Measurements from ENCODE around the gene CORO7.
A peak's percentile ranks its signal among the peaks of the same experiment; 100 is the strongest.

CORO7 gene

DNA sequence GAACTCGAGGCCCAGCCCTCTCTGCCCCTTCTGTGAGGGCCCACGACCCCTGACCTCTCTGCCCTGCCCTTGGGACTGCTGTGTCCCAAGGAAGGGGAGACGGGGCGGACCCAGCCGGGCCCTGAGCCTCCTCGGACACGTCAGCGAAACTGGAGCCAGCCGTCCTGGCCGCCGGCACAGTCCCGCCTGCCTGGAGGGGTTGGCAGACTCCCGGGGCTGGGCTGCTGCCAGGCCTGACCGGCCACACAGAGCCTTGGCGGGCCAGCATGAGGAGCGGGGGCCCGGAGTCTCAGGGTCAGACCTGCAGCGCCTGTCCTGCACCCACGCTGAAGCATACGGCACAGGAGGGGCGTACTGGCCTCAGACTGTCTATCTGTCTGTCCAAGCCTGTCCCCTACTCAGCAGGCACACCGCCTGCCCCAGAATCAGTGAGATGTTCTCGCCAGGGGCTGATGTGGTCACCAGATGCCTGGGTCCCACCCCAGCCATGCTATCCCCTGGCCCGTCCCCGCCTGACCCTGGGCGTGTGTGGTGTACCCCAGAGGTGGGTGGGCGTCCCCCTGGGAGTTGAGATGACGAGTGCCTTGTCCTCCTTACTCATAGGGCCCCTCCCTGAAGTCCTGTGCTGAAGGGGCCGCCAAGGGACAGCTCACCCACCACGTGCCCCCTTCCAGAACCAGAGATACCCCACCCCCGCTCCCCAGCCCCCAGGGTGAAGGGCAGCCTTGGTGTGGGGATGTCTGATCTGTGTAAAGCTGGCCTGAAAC, 40.1 kb downstream of the CORO7 start:
- H2BK15ac ChIP-seq (ENCODE audit: low read length), result peak overlapping the region; percentile 77
- peak overlapping the region; percentile 94 for H3K14ac ChIP-seq (ENCODE audit: low read length)
- peak overlapping the region; percentile 69 for H3K23ac ChIP-seq (ENCODE audit: low read depth, low read length, poor library complexity)
- H3K9me3 ChIP-seq (replicated peaks in 1 of 2; ENCODE audit: control insufficient read depth in 2 of 2, insufficient read depth in 1 of 2, low read depth in 1 of 2, low read length in 2 of 2), result no peaks in the 10 kb centered on the region
- H3K4me2 ChIP-seq (ENCODE audit: insufficient read depth, low read length, poor library complexity, severe bottlenecking), result no peak overlapping the region
- peak overlapping the region; percentile 53 for H3K4ac ChIP-seq (ENCODE audit: low read length)
- peak overlapping the region; percentile 68 for H3K18ac ChIP-seq (ENCODE audit: low read length)
- H3K4me3 ChIP-seq (ENCODE audit: low read length in 2 of 2), result no peak overlapping the region
- peak overlapping the region; percentile 96 for H2AK5ac ChIP-seq (ENCODE audit: low read depth, low read length)
- WGBS, 2 donors (ENCODE audit: extremely low coverage in 2 of 2, insufficient read length in 2 of 2, insufficient replicate concordance in 1 of 2), result no CpG with 5 or more reads among the region's 31 CpGs
- no peak overlapping the region for H2BK120ac ChIP-seq (ENCODE audit: low read depth, low read length)
- H3K9ac ChIP-seq (ENCODE audit: low read depth, low read length, poor library complexity), result peak overlapping the region; percentile 68
- no peak overlapping the region for H2BK5ac ChIP-seq (ENCODE audit: low read length)
- H2AFZ ChIP-seq (ENCODE audit: low read length), result no peak overlapping the region
- no peaks in the 10 kb centered on the region for H3K27me3 ChIP-seq (ENCODE audit: control insufficient read depth in 3 of 3, insufficient read depth in 3 of 3, low read depth in 1 of 3, low read length in 3 of 3)
- peaks cover 0 to 2% of the 10 kb centered on the region in 2 donors for H3K36me3 ChIP-seq (replicated peaks in 1 of 2; ENCODE audit: control insufficient read depth in 2 of 2, insufficient read depth in 2 of 2, low read length in 2 of 2)
- H4K91ac ChIP-seq (ENCODE audit: low read depth, low read length, poor library complexity), result no peak overlapping the region
- H3K27ac ChIP-seq (replicated peaks; ENCODE audit: low read length), result peak overlapping the region; percentile 22
- no peak for DNase-seq (ENCODE audit: low spot score)
- H2BK12ac ChIP-seq (ENCODE audit: low read length), result no peak overlapping the region
- no peak overlapping the region for H4K8ac ChIP-seq (ENCODE audit: low read depth, low read length)
- peaks cover 44 to 53% of the 10 kb centered on the region in 2 donors for H3K4me1 ChIP-seq (ENCODE audit: control insufficient read depth in 2 of 2, insufficient read depth in 1 of 2, low read depth in 1 of 2, low read length in 2 of 2)
- peaks cover 9% of the 10 kb centered on the region for H3K79me1 ChIP-seq (ENCODE audit: low read depth, low read length)

DNA sequence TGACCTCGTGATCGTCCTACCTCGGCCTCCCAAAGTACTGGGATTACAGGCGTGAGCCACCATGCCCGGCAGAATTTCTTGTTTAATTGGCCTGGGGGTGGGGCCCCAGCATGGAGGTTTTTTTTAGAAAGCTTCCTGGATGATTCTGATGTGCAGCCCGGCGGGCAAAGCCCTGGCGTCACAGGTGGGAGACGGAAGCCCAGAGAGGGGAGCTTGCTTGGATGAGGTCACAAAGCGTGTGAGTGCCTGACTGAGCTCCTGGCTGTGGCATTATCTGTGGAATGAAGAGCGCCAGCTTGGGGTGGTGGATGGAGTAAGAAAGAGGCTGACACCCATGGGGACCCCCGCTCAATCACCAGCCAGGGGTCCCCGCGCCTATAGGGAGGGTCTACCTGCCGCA, 40.7 kb downstream of the CORO7 start:
- whole genome bisulfite sequencing, 2 donors (ENCODE audit: extremely low coverage in 2 of 2, insufficient read length in 2 of 2, insufficient replicate concordance in 1 of 2), result no CpG with 5 or more reads among the region's 15 CpGs
- peaks cover 47 to 57% of the 10 kb centered on the region in 2 donors for H3K4me1 ChIP-seq (ENCODE audit: control insufficient read depth in 2 of 2, insufficient read depth in 1 of 2, low read depth in 1 of 2, low read length in 2 of 2)
- no peak overlapping the region for H3K4me2 ChIP-seq (ENCODE audit: insufficient read depth, low read length, poor library complexity, severe bottlenecking)
- H3K79me1 ChIP-seq (ENCODE audit: low read depth, low read length), result peaks cover 9% of the 10 kb centered on the region
- H2BK5ac ChIP-seq (ENCODE audit: low read length), result no peak overlapping the region
- H4K91ac ChIP-seq (ENCODE audit: low read depth, low read length, poor library complexity), result no peak overlapping the region
- DNase-seq (ENCODE audit: low spot score), result no peak
- no peak overlapping the region for H4K8ac ChIP-seq (ENCODE audit: low read depth, low read length)
- H3K9ac ChIP-seq (ENCODE audit: low read depth, low read length, poor library complexity), result no peak overlapping the region
- peak overlapping the region; percentile 69 for H3K23ac ChIP-seq (ENCODE audit: low read depth, low read length, poor library complexity)
- H2AK5ac ChIP-seq (ENCODE audit: low read depth, low read length), result peak overlapping the region; percentile 96
- H3K4ac ChIP-seq (ENCODE audit: low read length), result peak overlapping the region; percentile 53
- no peaks in the 10 kb centered on the region for H3K9me3 ChIP-seq (replicated peaks in 1 of 2; ENCODE audit: control insufficient read depth in 2 of 2, insufficient read depth in 1 of 2, low read depth in 1 of 2, low read length in 2 of 2)
- H2BK15ac ChIP-seq (ENCODE audit: low read length), result peak overlapping the region; percentile 57
- no peak overlapping the region for H2BK120ac ChIP-seq (ENCODE audit: low read depth, low read length)
- no peak overlapping the region for H3K4me3 ChIP-seq (ENCODE audit: low read length in 2 of 2)
- no peak overlapping the region for H2AFZ ChIP-seq (ENCODE audit: low read length)
- H3K36me3 ChIP-seq (replicated peaks in 1 of 2; ENCODE audit: control insufficient read depth in 2 of 2, insufficient read depth in 2 of 2, low read length in 2 of 2), result no peaks in the 10 kb centered on the region
- peak overlapping the region; percentile 68 for H3K18ac ChIP-seq (ENCODE audit: low read length)
- H2BK12ac ChIP-seq (ENCODE audit: low read length), result no peak overlapping the region
- no peak overlapping the region for H3K27ac ChIP-seq (replicated peaks; ENCODE audit: low read length)
- H3K27me3 ChIP-seq (ENCODE audit: control insufficient read depth in 3 of 3, insufficient read depth in 3 of 3, low read depth in 1 of 3, low read length in 3 of 3), result no peaks in the 10 kb centered on the region
- peak overlapping the region; percentile 94 for H3K14ac ChIP-seq (ENCODE audit: low read length)

DNA sequence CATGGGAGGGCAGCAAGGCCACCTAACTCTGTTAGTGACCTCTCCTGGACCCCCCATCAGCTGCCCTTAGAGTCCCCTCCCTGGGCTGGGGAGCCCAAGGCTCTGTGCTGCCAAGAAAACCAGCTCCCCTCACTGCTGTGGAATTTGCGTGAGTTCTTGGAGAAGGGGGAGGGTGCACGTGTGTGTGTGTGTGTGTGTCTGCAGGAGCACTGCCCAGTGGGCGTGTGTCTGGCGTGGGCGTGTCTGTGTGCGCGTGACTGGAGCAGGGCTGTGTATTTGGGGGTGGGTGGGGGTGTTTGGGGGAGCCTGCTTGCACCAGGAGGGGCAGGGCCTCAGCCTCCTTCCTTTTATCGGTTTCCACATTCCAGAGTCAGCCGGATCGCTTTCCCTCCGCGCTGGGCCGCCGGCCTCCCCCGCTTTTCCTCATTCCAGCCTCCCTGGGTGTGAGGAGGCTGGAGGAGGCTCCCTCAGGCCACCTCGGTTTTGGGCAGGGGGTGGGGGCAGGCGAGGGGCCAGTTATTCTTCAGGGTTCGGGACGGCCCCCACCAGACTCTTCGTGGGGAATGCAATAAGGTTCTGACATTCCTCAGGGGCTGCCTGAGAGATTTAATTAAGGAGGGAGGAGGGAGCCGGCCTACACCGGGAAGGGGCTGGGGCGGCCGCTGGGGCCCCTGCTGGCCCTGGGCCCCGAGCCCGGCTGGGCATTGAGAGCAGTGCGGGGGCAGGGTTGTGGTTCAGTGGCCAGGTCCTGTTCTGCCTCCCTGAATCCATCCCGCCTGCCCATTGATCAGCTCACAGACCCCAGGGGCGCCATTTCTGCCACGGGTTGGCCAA, 42.3 kb downstream of the CORO7 start:
- Histone ChIP-seq H3K9ac (ENCODE audit: low read depth, low read length, poor library complexity) (peak overlapping the region; percentile 84), H4K91ac (ENCODE audit: low read depth, low read length, poor library complexity) (peak overlapping the region; percentile 26), H3K79me1 (ENCODE audit: low read depth, low read length) (peaks cover 9% of the 10 kb centered on the region), H3K4me1 (ENCODE audit: control insufficient read depth in 2 of 2, insufficient read depth in 1 of 2, low read depth in 1 of 2, low read length in 2 of 2) (peaks cover 46 to 48% of the 10 kb centered on the region in 2 donors), H3K36me3 (replicated peaks in 1 of 2; ENCODE audit: control insufficient read depth in 2 of 2, insufficient read depth in 2 of 2, low read length in 2 of 2) (no peaks in the 10 kb centered on the region), H4K8ac (ENCODE audit: low read depth, low read length) (no peak overlapping the region), H2BK12ac (ENCODE audit: low read length) (peak overlapping the region; percentile 11), H3K27ac (replicated peaks; ENCODE audit: low read length) (peak overlapping the region; percentile 61), H3K18ac (ENCODE audit: low read length) (peak overlapping the region; percentile 94), H2AFZ (ENCODE audit: low read length) (peak overlapping the region; percentile 84), H2BK120ac (ENCODE audit: low read depth, low read length) (peak overlapping the region; percentile 76), H3K4ac (ENCODE audit: low read length) (no peak overlapping the region), H3K27me3 (ENCODE audit: control insufficient read depth in 3 of 3, insufficient read depth in 3 of 3, low read depth in 1 of 3, low read length in 3 of 3) (no peaks in the 10 kb centered on the region), H2AK5ac (ENCODE audit: low read depth, low read length) (peak overlapping the region; percentile 99), H3K14ac (ENCODE audit: low read length) (no peak overlapping the region), H3K4me3 (ENCODE audit: low read length in 2 of 2) (peak overlapping the region; percentile 3 to 28), H2BK5ac (ENCODE audit: low read length) (peak overlapping the region; percentile 7), H3K4me2 (ENCODE audit: insufficient read depth, low read length, poor library complexity, severe bottlenecking) (peak overlapping the region; percentile 48), H3K23ac (ENCODE audit: low read depth, low read length, poor library complexity) (no peak overlapping the region), H2BK15ac (ENCODE audit: low read length) (peak overlapping the region; percentile 99), H3K9me3 (replicated peaks in 1 of 2; ENCODE audit: control insufficient read depth in 2 of 2, insufficient read depth in 1 of 2, low read depth in 1 of 2, low read length in 2 of 2) (no peaks in the 10 kb centered on the region)
- DNase-seq (ENCODE audit: low spot score), result no peak
- WGBS, 2 donors (ENCODE audit: extremely low coverage in 2 of 2, insufficient read length in 2 of 2, insufficient replicate concordance in 1 of 2), result no CpG with 5 or more reads among the region's 30 CpGs
